ENCODE results near the gene IGF2BP2.
"Not testable (repeated sequence)": the region's sequence is repeated elsewhere in the genome, so short reads cannot be mapped to it uniquely, and the experiment has no call there.

IGF2BP2 gene

GRCh38 chr3:185813205-185813604, 11.6 kb downstream of the IGF2BP2 start:
- no peak for TF ChIP-seq CTCF (conservative IDR thresholded peaks at IDR 0.05; ENCODE audit: low read depth, low read length)
- H3K27me3 ChIP-seq (ENCODE audit: insufficient read depth, low read depth) = no peaks in the 10 kb centered on the region
- H3K4me3 ChIP-seq (IDR thresholded peaks at IDR 0.05; ENCODE audit: insufficient read depth, low read depth, low read length) = no peak overlapping the region
- H3K9ac ChIP-seq = no peak overlapping the region
- H2AFZ ChIP-seq (ENCODE audit: low read depth) = no peak overlapping the region
- H3K79me2 ChIP-seq (ENCODE audit: insufficient read depth, low read depth) = no peaks in the 10 kb centered on the region; the same call in 1 of the 2 replicates
- no peaks in the 10 kb centered on the region for H3K36me3 ChIP-seq (ENCODE audit: insufficient read depth)
- H3K27ac ChIP-seq = no peak overlapping the region
- no peak overlapping the region for H3K4me2 ChIP-seq
- H4K20me1 ChIP-seq (ENCODE audit: insufficient read depth) = no peaks in the 10 kb centered on the region
- peaks cover 5% of the 10 kb centered on the region for H3K4me1 ChIP-seq (ENCODE audit: low read depth, poor library complexity, severe bottlenecking)

GRCh38 chr3:185807445-185808068, 17.3 kb downstream of the IGF2BP2 start:
- no peaks in the 10 kb centered on the region for H4K20me1 ChIP-seq (ENCODE audit: insufficient read depth)
- no peak overlapping the region for H3K4me2 ChIP-seq
- H3K27me3 ChIP-seq (ENCODE audit: insufficient read depth, low read depth) = no peaks in the 10 kb centered on the region
- H3K9ac ChIP-seq = no peak overlapping the region
- H3K79me2 ChIP-seq (ENCODE audit: insufficient read depth, low read depth) = no peaks in the 10 kb centered on the region; the same call in 1 of the 2 replicates
- H3K4me3 ChIP-seq (IDR thresholded peaks at IDR 0.05; ENCODE audit: insufficient read depth, low read depth, low read length) = no peak overlapping the region
- no peak overlapping the region for H3K27ac ChIP-seq
- no peak for TF ChIP-seq CTCF (conservative IDR thresholded peaks at IDR 0.05; ENCODE audit: low read depth, low read length)
- peaks cover 3% of the 10 kb centered on the region for H3K4me1 ChIP-seq (ENCODE audit: low read depth, poor library complexity, severe bottlenecking)
- no peak overlapping the region for H2AFZ ChIP-seq (ENCODE audit: low read depth)
- H3K36me3 ChIP-seq (ENCODE audit: insufficient read depth) = no peaks in the 10 kb centered on the region

- H3K36me3 ChIP-seq (ENCODE audit: insufficient read depth); H3K9ac ChIP-seq; H2AFZ ChIP-seq (ENCODE audit: low read depth); H3K4me3 ChIP-seq (IDR thresholded peaks at IDR 0.05; ENCODE audit: insufficient read depth, low read depth, low read length); H3K4me2 ChIP-seq; H3K27me3 ChIP-seq (ENCODE audit: insufficient read depth, low read depth); H3K79me2 ChIP-seq (ENCODE audit: insufficient read depth, low read depth); H3K27ac ChIP-seq; H4K20me1 ChIP-seq (ENCODE audit: insufficient read depth): not testable (repeated sequence)
- H3K4me1 ChIP-seq (ENCODE audit: low read depth, poor library complexity, severe bottlenecking) = peaks cover 21% of the 10 kb centered on the region
These were observed 26.1 kb downstream of the IGF2BP2 start for GRCh38 chr3:185798831-185799110.

- Histone ChIP-seq H3K27ac (no peak overlapping the region), H3K79me2 (ENCODE audit: insufficient read depth, low read depth) (no peaks in the 10 kb centered on the region; the same call in 1 of the 2 replicates), H4K20me1 (ENCODE audit: insufficient read depth) (no peaks in the 10 kb centered on the region), H3K4me1 (ENCODE audit: low read depth, poor library complexity, severe bottlenecking) (peaks cover 21% of the 10 kb centered on the region), H3K4me2 (no peak overlapping the region), H3K9ac (no peak overlapping the region), H3K36me3 (ENCODE audit: insufficient read depth) (no peaks in the 10 kb centered on the region), H3K4me3 (IDR thresholded peaks at IDR 0.05; ENCODE audit: insufficient read depth, low read depth, low read length) (no peak overlapping the region), H3K27me3 (ENCODE audit: insufficient read depth, low read depth) (no peaks in the 10 kb centered on the region), H2AFZ (ENCODE audit: low read depth) (no peak overlapping the region)
- no peak for TF ChIP-seq CTCF (conservative IDR thresholded peaks at IDR 0.05; ENCODE audit: low read depth, low read length)
These were observed 26.6 kb downstream of the IGF2BP2 start for GRCh38 chr3:185797993-185798830.
